GM18517 (cell line): Measurements from ENCODE around the gene PEF1.

Experiments used
- ATAC-seq: cut with Tn5 transposase; IDR thresholded peaks from one replicate; pipeline ENCODE4 v1.9.1; 2021; ENCODE audit warnings: mild to moderate bottlenecking, moderate library complexity; ENCODE audit not compliant: unreplicated experiment

PEF1 gene

DNA sequence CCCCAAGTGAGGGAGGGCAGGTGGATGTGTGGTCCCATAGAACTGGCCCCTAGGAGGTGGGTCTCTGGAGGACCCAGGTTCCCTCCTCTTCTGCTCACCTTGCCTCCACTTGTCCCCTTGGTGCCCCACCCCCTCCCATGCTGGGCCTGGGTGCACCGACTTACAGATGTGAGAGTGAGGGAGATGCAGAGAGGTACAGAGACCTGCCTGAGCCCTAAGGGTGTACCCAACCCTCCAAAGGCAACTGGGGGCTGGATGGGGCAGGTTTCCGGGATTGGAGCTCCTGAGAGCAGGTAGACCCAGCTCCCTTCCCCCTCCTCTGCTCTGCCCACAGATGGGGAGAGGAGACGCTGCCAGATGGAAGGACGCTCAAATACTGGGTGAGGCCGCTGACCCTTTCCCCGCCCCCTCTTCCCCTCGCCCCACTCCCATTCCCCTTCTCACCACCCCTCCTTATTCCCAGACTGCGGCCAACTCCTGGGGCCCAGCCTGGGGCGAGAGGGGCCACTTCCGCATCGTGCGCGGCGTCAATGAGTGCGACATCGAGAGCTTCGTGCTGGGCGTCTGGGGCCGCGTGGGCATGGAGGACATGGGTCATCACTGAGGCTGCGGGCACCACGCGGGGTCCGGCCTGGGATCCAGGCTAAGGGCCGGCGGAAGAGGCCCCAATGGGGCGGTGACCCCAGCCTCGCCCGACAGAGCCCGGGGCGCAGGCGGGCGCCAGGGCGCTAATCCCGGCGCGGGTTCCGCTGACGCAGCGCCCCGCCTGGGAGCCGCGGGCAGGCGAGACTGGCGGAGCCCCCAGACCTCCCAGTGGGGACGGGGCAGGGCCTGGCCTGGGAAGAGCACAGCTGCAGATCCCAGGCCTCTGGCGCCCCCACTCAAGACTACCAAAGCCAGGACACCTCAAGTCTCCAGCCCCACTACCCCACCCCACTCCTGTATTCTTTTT is 58.0 kb downstream of the PEF1 start:
- no peak for ATAC-seq

- ATAC-seq, result no peak
Observed at GRCh38 chr1:31585736-31586365, 58.8 kb downstream of the PEF1 start.

- no peak for ATAC-seq
Observed at GRCh38 chr1:31584869-31585735, 59.6 kb downstream of the PEF1 start.

- ATAC-seq, result no peak
Observed at GRCh38 chr1:31583995-31584868, 60.4 kb downstream of the PEF1 start.

- ATAC-seq, result no peak
Observed at GRCh38 chr1:31583082-31583994, 61.3 kb downstream of the PEF1 start.

DNA sequence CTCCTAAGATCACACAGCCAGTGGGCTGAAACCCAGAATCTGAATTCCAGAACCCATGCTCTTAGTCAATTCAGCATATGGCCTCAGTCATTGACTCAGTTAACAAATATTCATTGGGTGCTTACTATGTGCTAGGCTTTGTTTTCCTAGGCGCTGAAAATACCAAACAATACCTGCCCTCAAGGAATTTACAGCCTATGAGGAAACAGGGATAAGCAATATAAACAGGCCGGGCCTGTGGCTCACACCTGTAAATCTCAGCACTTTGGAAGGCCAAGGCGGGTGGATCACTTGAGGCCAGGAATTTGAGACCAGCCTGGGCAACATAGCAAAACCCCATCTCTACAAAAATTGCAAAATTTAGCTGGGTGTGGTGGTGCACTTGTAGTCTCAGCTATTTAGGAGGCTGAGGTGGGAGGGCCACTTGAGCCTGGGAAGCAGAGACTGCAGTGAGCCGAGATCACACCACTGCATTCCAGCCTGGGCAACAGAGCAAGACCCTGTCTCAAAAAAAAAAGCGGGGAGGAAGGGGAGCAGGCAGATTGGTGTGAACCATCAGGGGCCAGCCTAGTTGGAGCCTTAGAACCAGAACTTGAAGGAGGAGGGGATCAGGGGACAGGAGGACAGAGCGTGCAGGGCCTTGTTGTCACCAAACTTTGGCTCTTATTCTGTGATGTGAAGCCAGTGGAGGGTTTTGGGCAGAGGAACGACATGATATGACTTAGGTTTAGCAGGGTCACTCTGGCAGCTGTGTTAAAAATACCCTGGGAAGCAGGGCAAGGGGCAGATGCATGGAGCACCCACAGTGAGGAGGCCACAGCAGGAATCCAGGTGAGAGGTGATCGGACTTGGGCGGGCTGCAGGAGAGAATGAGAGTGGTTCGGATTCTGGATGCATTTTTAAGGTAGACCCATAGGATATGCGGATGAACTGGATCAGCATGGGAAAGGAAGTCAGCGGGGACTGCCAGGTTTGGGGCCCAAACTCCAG is 62.6 kb downstream of the PEF1 start:
- ATAC-seq, result no peak

- no peak for ATAC-seq
Observed at GRCh38 chr1:31580891-31581603, 63.6 kb downstream of the PEF1 start.

GRCh38 chr1:31580513-31580870 is 64.2 kb downstream of the PEF1 start:
- no peak for ATAC-seq
